Cardiac muscle cell (in vitro differentiated cells and primary cell): ENCODE data around the gene MIA3. TPM values are rescaled to one million over a fixed set of nuclear protein-coding genes. Genes with fewer than 3 reads are reported as not detected.

Experiments
- DNase-seq, 2 donors: peaks; one replicate each; pipeline versions ENCODE4 v3.0.0 to v3.0.0-alpha.2; 2010 to 2017; ENCODE audit warnings: low read depth in 1 of 2, low spot score in 1 of 2
- H3K27ac ChIP-seq: fragments of 200-600 bp; sonication (generic); 2 replicates; pipeline ENCODE4 v1.5.1; 2016
- H3K27me3 ChIP-seq: fragments of 200-600 bp; sonication (generic); 2 replicates; pipeline ENCODE4 v1.6.0; 2016; ENCODE audit warnings: control low read depth
- H3K36me3 ChIP-seq: fragments of 200-600 bp; sonication (generic); 2 replicates; pipeline ENCODE4 v1.5.1; 2016; ENCODE audit warnings: control low read depth
- H3K4me1 ChIP-seq: fragments of 200-600 bp; sonication (generic); 2 replicates; pipeline ENCODE4 v1.8.1; 2017; ENCODE audit warnings: low read depth, mild to moderate bottlenecking, mixed run types
- H3K4me3 ChIP-seq: fragments of 200-600 bp; sonication (generic); 2 replicates; pipeline ENCODE4 v1.5.1; 2016; ENCODE audit warnings: mild to moderate bottlenecking
- H3K9me3 ChIP-seq: fragments of 200-600 bp; sonication (generic); 2 replicates; pipeline ENCODE4 v1.5.1; 2017; ENCODE audit warnings: low read depth, mild to moderate bottlenecking, control low read depth
- CTCF ChIP-seq: IDR thresholded peaks from 2 replicates; pipeline ENCODE4 v1.5.1; 2012; ENCODE audit warnings: low read depth, mild to moderate bottlenecking, low read length
- polyA plus RNA-seq: library from polyadenylated mRNA; unstranded; fragments of >200 nt; fragmentation: Nextera tagmentation; extraction: Ambion mirVana; gene quantifications from 2 replicates; pipeline ENCODE4 v1.2.1, GENCODE V29; 2016
- total RNA-seq: library from RNA; depleted of rRNA; stranded (reverse); fragments of >200 nt; gene quantifications from 2 replicates; pipeline ENCODE4 v1.2.3, GENCODE V29; 2016

MIA3 gene
- total and polyA plus RNA-seq, 2 experiments from 2014 or later = 32.9 to 38.5 TPM

DNA sequence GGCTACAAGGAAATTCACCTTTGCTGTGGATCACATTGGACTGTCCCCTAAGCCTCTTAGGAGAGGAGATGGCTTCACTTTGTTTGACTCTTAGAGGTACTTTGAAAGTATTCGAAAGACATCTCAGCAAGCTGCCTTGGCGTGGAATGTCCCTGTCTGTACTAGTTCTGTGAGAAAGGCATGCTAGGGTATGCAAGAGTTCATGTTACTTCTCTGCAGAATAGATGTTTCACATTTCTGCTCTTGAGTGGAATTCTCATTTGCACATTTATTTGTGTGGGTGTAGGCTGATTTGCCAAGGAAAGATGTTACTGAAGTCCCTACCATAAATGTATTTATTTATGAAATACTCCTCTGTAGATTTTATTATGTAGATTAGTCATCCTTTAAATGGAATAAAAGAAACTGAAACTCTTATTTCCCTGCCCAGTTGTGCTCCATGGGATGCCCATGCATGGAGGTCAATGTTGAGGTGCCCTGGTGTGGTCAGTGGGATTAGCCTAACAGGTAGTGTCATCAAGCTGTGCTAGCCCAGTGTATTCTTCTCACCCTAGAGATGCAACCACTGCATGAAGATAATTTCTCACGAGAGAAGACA, 13.8 kb downstream of the MIA3 start:
- no peak overlapping the region for H3K4me3 ChIP-seq
- TF ChIP-seq CTCF = no peak
- H3K4me1 ChIP-seq = no peaks in the 10 kb centered on the region
- no peak overlapping the region for H3K27ac ChIP-seq
- no peaks in the 10 kb centered on the region for H3K9me3 ChIP-seq
- H3K36me3 ChIP-seq = peaks cover 37% of the 10 kb centered on the region
- no peak for DNase-seq
- no peaks in the 10 kb centered on the region for H3K27me3 ChIP-seq

GRCh38 chr1:222632749-222633148, 14.9 kb downstream of the MIA3 start:
- Histone ChIP-seq H3K36me3 (peaks cover 32% of the 10 kb centered on the region), H3K4me3 (no peak overlapping the region), H3K27me3 (no peaks in the 10 kb centered on the region), H3K4me1 (no peaks in the 10 kb centered on the region), H3K9me3 (no peaks in the 10 kb centered on the region), H3K27ac (no peak overlapping the region)
- TF ChIP-seq CTCF = no peak
- DNase-seq = no peak

GRCh38 chr1:222634180-222635013, 16.5 kb downstream of the MIA3 start:
- Histone ChIP-seq H3K36me3 (peaks cover 37% of the 10 kb centered on the region), H3K9me3 (no peaks in the 10 kb centered on the region)
- TF ChIP-seq CTCF = peak; percentile 85

DNA sequence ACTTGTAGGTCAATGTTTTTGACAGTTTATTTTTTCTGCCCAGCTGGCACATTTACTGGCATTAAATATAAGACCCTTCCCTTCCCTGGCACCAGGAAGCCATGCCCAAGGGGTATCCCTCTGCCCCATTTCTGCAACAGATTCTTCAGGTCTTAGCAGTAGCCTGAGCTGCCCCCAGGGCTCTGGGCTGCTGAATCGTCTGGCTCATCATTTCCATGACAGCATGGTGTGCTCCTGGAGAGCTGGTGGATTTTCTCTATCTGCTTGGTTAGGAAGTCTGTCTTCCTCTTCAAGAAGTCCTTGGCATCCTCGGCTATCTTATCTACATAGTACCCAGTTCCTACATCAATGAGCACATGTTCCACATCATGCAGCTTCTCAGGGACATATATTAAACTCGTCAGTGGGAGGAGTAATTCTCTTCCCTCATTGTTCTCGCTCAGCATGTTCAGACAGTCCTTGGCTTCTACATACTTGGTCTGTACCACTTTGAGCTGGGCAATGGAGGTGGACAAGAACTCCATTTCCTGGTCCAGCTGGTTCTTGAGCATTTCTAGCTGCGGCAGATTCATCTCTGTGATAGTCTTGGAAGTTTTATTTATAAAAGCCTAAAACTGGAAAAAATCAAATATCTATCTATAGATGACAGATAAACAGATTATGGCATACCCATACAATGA, 23.5 kb downstream of the MIA3 start:
- DNase-seq = no peak
- Histone ChIP-seq H3K27me3 (no peaks in the 10 kb centered on the region), H3K9me3 (no peaks in the 10 kb centered on the region), H3K4me3 (no peak overlapping the region), H3K36me3 (peaks cover 17% of the 10 kb centered on the region), H3K4me1 (peaks cover 10% of the 10 kb centered on the region), H3K27ac (no peak overlapping the region)
- TF ChIP-seq CTCF = no peak

More at GRCh38 chr1:222634180-222635013, 16.5 kb downstream of the MIA3 start:
- no peaks in the 10 kb centered on the region for H3K4me1 ChIP-seq
- DNase-seq = peak; percentile 83 to 93
- H3K27me3 ChIP-seq = no peaks in the 10 kb centered on the region
- H3K4me3 ChIP-seq = no peak overlapping the region
- no peak overlapping the region for H3K27ac ChIP-seq

DNA sequence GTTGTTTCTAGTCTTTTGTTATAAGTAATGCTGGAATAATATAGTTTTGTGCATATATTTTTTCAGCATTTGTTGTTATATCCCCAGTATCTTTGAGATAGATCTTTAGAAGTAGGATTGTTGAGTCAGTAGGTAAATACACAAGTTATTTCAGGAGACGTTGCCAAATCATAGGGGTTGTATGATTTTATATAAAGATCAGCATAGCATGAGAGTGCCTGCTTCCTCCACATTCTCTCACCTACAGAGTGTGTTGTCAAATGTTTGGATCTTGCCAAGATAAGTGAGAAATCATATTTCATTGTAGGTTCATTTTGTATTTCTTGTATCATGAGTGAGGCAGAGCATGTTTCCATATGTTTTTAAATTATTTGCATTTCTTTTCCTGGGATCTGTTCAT, 24.6 kb downstream of the MIA3 start:
- no peak overlapping the region for H3K27ac ChIP-seq
- H3K9me3 ChIP-seq = no peaks in the 10 kb centered on the region
- H3K4me1 ChIP-seq = peaks cover 10% of the 10 kb centered on the region
- TF ChIP-seq CTCF = no peak
- H3K27me3 ChIP-seq = no peaks in the 10 kb centered on the region
- no peak for DNase-seq
- no peak overlapping the region for H3K4me3 ChIP-seq
- peaks cover 24% of the 10 kb centered on the region for H3K36me3 ChIP-seq
